HG02981 (cell line): Measurements from ENCODE around the gene PSPH.
"Not testable (repeated sequence)": the region's sequence is repeated elsewhere in the genome, so short reads cannot be mapped to it uniquely, and the experiment has no call there.

Source experiments
- ATAC-seq: cut with Tn5 transposase; IDR thresholded peaks from one replicate; pipeline ENCODE4 v1.9.1; 2021; ENCODE audit warnings: mild to moderate bottlenecking, moderate library complexity; ENCODE audit not compliant: unreplicated experiment

PSPH gene

GRCh38 chr7:56063500-56063881, 12.2 kb upstream of the PSPH start:
- no peak for ATAC-seq

DNA sequence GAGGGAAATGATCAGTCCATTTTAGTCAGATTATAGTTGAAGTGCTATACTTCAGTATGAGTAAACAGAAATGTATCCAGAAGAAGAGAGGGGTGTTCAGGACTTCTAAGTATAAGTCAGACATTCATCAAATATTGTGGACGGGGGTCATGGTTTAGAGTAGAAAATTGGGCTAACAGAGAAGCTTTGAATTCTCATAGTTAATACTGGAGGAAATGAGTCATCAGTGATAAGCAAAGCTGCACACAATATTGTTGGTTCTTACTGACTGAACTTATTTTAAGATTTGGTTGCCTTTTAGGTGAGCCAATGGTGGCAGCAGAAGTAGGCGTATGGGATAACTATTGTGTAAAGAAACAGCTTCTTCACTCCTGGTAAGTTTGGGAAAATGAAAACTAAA, 11.1 kb upstream of the PSPH start:
- ATAC-seq: no peak

DNA sequence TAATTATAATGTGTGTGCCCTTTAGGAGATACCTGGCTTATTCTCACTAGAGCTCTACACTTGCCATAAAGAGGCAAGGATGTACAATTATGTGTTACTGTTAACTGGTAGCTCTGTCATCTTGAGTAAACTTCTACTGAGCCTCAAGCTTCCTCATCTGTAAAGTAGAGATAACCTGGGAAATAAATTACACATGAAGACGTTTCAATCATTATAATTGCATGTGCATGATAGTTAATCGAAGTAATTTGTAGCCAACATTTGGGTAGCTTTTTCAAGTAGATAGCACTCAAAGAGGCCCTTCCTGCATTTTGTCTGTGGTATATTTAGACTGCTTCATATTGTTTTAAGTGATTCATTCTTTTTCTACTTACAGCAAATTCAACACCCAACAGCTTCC, 2.7 kb upstream of the PSPH start:
- no peak for ATAC-seq

GRCh38 chr7:56053379-56053778, 2.1 kb upstream of the PSPH start:
- no peak for ATAC-seq

DNA sequence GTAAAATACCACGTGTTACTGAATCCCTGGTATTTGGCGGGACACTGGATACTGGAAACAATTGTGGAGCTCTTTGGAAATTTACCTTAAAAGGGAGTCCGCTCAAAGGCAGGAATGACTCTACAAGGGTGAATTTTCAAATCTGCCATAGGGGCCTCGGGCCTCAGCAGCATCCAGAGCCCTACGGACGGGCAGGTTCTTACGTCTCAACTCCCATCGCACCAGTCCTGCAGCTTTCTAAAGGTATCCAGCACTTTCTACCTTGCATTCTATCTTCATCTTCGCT, 248 bp downstream of the PSPH start:
- no peak for ATAC-seq

DNA sequence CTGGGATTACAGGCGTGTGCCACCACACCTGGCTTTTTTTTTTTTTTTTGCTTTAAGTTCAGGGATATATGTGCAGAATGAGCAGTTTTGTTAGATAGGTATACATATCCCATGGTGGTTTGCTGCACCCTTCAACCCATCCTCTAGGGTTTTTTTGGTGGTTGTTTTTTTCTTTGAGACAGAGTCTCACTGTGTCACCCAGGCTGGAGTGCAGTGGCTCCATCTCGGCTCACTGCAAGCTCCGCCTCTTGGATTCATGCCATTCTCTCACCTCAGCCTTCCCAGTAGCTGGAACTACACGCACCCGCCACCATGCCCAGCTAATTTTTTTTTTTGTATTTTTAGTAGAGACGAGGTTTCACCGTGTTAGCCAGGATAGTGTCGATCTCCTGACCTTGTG, 2.5 kb downstream of the PSPH start:
- ATAC-seq: not testable (repeated sequence)

DNA sequence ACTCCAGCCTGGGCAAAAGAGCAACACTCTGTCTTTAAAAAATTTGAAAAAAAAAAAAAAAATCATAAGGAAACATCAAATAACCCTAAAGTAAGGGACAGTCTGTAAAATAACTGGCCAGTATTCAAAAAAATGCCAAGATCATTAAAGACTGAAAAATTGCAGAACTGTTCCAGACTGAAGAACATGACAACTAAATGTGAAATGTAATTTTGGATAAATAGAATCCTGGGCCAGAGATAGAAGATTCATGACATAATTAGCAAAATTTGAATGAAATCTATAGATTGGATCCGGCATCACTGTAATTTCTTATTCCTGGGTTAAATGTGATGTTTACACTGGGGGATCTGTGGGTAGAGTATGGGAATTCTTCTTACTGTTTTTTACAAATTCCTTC, 3.0 kb downstream of the PSPH start:
- no peak for ATAC-seq

DNA sequence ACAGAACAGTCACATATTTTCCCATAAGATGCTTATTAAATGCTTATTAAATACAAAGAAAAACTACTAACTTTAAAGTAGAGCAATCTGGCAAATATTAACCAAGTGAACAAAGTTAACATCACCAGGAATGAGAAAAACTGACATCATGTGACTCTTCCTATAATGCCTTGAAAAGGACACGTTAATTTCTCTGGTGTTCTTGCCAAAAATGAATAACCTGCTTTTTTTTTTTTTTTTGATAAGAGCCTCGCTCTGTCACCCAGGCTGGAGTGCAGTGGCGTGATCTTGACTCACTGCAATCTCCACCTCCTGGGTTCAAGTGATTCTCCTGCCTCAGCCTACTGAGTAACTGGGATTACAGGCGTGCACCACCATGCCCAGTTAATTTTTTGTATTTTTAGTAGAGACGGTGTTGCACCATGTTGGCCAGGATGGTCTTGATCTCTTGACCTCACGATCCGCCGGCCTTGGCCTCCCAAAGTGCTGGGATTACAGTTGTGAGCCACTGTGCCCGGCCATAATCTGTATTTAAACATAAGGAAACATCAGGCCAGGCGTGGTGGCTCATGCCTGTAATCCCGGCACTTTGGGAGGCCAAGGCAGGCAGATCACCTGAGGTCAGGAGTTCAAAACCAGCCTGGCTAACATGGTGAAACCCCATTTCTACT, 3.7 kb downstream of the PSPH start:
- ATAC-seq: not testable (repeated sequence)

DNA sequence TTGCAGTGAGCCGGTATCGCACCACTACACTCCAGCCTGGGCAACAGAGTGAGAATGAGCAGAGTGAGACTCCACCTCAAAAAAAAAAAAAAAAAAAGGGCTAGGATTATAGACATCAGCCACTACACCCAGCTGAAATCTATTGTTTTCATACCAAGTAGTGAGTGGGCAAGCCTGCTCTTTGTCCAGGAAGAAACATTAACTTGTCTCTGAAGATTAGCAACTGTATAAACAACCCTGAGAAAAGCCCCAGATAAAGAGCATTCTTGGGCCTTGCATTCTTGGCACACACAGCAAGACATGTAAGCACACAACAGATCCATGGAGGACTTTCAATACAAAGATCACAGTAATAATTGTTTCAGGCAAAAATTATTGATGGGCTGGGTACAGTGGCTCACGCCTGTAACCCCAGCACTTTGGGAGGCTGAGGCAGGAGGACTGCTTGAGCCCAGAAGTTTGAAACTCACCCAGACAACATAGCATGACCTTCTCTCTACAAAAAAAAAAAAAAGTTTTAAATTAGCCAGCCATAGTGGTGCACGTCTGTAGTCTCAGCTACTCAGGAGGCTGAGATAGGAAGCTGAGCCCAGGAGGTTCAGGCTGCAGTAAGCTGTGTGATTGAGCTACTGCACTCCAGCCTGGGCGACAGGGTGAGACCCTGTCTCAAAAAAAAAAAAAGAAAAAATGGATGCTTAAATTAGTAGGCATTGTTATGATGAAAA, 4.4 kb downstream of the PSPH start:
- no peak for ATAC-seq

DNA sequence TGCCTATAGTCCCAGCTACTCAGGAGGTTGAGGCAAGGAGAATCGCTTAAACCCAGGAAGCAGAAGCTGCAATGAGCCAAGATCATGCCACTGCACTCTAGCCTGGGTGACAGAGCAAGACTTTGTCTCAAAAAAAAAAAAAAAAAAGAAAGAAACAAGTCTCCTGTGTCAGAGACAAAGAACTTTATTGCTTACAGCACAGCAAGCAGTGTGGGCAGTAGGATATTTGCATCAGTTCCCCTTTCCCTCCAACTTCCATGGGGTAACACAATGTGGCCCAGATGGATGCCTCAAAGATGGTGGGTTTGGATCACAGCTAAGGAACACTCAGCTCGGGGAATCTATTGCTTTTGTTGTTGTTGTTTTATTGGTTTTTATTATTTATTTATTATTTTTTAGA, 5.5 kb downstream of the PSPH start:
- ATAC-seq: not testable (repeated sequence)

DNA sequence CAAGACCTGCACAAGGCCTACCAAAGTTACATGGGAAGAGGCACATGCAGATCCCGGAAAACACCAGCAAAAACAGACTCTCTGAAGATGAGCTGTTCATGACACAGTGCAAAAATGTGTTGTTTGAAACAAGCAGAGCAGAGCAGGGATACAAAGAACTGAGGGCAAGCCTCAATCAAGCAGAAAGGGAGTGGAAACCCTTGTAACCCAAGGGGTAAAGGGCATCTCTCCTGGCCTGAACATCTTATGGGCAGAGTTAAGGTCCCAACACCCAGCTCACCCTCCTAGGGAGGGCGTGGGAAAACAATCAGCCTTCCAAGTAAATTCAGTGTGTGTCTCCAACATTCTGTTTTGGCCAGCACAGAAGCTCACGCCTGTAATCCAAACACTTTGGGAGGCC, 10.5 kb downstream of the PSPH start:
- no peak for ATAC-seq

GRCh38 chr7:56033671-56034432, 17.4 kb downstream of the PSPH start:
- ATAC-seq: peak; percentile 95

DNA sequence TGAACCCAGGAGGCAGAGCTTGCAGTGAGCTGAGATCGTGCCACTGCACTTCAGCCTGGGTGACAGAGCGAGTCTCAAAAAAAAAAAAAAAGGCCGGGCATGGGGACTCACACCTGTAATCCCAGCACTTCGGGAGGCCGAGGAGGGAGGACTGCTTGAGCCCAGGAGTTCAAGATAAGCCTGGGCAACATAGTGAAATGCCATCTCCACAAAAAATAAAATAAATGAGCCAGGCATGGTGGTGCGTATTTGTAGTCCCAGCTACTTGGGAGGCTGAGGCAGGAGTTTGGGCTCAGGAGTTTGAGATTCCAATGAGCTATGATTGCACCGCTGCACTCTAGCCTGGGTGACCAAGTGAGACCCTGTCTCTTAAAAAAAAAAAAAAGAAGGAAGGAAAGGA, 18.7 kb downstream of the PSPH start:
- not testable (repeated sequence) for ATAC-seq

GRCh38 chr7:56031556-56031955, 19.7 kb downstream of the PSPH start:
- not testable (repeated sequence) for ATAC-seq

- ATAC-seq: no peak
These were observed 20.9 kb downstream of the PSPH start for GRCh38 chr7:56030340-56030739.

DNA sequence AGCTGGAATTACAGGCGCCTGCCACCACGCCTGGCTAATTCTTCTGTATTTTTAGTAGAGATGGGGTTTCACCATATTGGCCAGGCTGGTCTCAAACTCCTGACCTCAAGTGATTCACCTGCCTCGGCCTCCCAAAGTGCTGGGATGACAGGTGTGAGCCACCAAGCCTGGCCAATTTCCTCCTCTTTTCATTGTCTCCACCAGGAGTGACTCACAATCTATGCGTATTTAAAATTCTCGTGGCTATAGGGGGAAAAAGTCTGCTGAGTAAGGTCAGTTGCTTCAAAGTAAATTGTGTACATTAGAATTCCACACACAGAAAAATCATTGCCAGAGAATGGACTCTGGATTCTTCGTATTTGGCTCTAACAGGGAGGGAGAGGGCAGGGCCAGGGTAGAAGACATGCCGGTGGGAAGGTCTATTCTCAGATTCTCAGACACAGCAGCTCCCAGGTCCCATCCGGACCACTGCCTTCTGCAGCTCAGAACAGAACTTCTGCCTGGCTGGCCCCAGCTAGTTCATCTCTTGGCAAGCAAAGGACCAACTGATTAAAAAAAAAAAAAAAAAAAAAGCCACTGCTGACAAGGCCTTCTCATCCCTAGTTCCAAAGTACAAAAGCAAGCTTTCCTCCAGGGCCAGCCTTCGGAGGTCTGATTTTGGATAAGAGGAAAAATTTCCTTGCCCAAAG, 22.2 kb downstream of the PSPH start:
- ATAC-seq: no peak

GRCh38 chr7:56026538-56026937, 24.7 kb downstream of the PSPH start:
- ATAC-seq: no peak

- ATAC-seq: no peak
These were observed 27.7 kb downstream of the PSPH start for GRCh38 chr7:56023500-56023899.

DNA sequence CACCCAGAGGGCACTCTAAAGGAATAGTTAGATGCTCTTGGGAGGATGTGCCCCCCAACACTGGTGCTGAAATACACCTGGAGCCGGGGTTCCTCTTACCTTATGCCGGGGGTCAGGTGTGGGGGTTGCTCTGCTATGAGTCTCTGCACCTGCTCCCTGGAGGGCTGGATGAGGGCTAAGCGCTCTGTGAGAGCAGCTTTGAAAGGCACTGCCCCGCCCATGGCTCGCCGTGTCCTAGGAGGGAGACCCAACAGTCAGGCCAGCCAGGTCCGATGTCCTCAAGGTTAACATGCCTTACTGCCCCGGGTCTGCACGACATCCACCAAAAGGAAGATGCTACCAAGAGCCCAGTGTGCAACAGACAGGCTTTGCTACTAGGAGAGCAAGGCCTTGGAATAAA, 31.7 kb downstream of the PSPH start:
- ATAC-seq: no peak

- not testable (repeated sequence) for ATAC-seq
These were observed 34.2 kb downstream of the PSPH start for GRCh38 chr7:56017015-56017414.

DNA sequence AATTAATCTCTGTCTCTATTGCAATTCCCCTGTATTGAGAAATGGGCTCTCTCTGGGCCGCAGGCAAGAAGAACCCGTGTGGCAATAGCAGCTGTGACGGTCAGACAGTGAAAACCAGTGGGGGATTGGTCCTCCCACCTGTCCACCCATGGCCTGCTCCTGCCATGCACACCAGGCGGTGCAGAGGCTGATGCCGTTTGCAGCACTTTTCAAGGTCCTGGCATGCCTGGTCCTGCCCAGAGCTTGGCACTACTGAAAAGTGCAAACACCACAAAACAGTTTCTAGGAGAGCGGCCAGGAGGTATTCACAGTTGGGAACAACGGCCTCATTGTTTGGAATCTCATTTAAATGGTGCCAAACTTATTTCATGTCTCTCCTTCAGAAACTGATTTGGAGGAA, 41.5 kb downstream of the PSPH start:
- no peak for ATAC-seq

GRCh38 chr7:56007891-56008290, 43.4 kb downstream of the PSPH start:
- no peak for ATAC-seq
